ENCODE results near the gene AUTS2. TPM values are rescaled to one million over a fixed set of nuclear protein-coding genes. Genes with fewer than 3 reads are reported as not detected.

The AUTS2 gene
- total RNA-seq, 1 experiment from 2014 or later, result 256 TPM

GRCh38 chr7:70006261-70006920 lies 408.1 kb downstream of the AUTS2 start:
- Mint-ChIP-seq H3K4me1 (peaks cover 0 to 3% of the 10 kb centered on the region in 2 experiments; a peak in 2 of 4 replicates), H3K36me3 (ENCODE audit: insufficient read depth in 1 of 3, low read depth in 3 of 3) (no peaks in the 10 kb centered on the region), H3K9me3 (no peaks in the 10 kb centered on the region), H3K27me3 (ENCODE audit: low read depth) (no peaks in the 10 kb centered on the region), H3K4me3 (no peak overlapping the region), H3K27ac (no peak overlapping the region; a peak in 1 of 7 replicates)
- no peak overlapping the region for H2BK12ac ChIP-seq (ENCODE audit: insufficient read length, low read depth, low read length)
- no peak overlapping the region for H2BK20ac ChIP-seq (ENCODE audit: low read depth, low read length, poor library complexity, severe bottlenecking)
- no peaks in the 10 kb centered on the region for H4K20me1 ChIP-seq (ENCODE audit: control insufficient read depth, insufficient read depth, insufficient read length)
- no peaks in the 10 kb centered on the region for H3K23me2 ChIP-seq (ENCODE audit: insufficient read length, low read depth, low read length, poor library complexity, severe bottlenecking)
- H3K9ac ChIP-seq (ENCODE audit: extremely low read depth, insufficient read length, low read length), result no peak overlapping the region
- H3K4me2 ChIP-seq (ENCODE audit: insufficient read depth, insufficient read length, low read length), result no peak overlapping the region
- H3K18ac ChIP-seq (ENCODE audit: insufficient read length, low read depth, low read length), result no peak overlapping the region
- TF ChIP-seq CTCF (conservative IDR thresholded peaks at IDR 0.05), result no peak
- H2BK15ac ChIP-seq (ENCODE audit: low read depth, low read length), result no peak overlapping the region
- no peaks in the 10 kb centered on the region for H3K27me3 ChIP-seq (ENCODE audit: insufficient read depth, low read length)
- no peak overlapping the region for H4K5ac ChIP-seq (ENCODE audit: insufficient read length, low read depth, low read length)
- no peak overlapping the region for H2AK5ac ChIP-seq (ENCODE audit: insufficient read length, low read length)
- H3K14ac ChIP-seq (ENCODE audit: insufficient read depth, low read length), result no peak overlapping the region
- no peak overlapping the region for H3K27ac ChIP-seq (ENCODE audit: insufficient read length, low read depth, low read length)
- 0 out of 2 replicates have a peak, but pooled peaks cover 2% of the 10 kb centered on the region for H3K4me1 ChIP-seq (ENCODE audit: insufficient read depth, low read length)
- H3K79me2 ChIP-seq (ENCODE audit: insufficient read depth, low read length), result no peaks in the 10 kb centered on the region
- no peak overlapping the region for H4K91ac ChIP-seq (ENCODE audit: insufficient read length, low read depth, low read length)
- no peak overlapping the region for H2BK120ac ChIP-seq (ENCODE audit: low read depth, low read length, poor library complexity, severe bottlenecking)
- DNase-seq, result no peak
- no peak overlapping the region for H3K23ac ChIP-seq (ENCODE audit: insufficient read length, low read depth, low read length)
- no peak overlapping the region for H3K56ac ChIP-seq (ENCODE audit: insufficient read length, low read depth, low read length)
- H3K9me3 ChIP-seq (ENCODE audit: control insufficient read depth, low read depth, low read length), result no peaks in the 10 kb centered on the region
- no peak overlapping the region for H4K8ac ChIP-seq (replicated peaks; ENCODE audit: insufficient read length, low read depth, low read length)
- H3K79me1 ChIP-seq (ENCODE audit: insufficient read depth, low read depth, low read length, poor library complexity, severe bottlenecking), result no peaks in the 10 kb centered on the region
- H3T11ph ChIP-seq (ENCODE audit: low read length), result no peak overlapping the region
- H3K4ac ChIP-seq (ENCODE audit: low read depth, low read length), result no peak overlapping the region
- WGBS (ENCODE audit: extremely low coverage, insufficient read length, low lambda C conversion rate), result no CpG with 5 or more reads among the region's 9 CpGs
- no peak overlapping the region for H2BK5ac ChIP-seq (ENCODE audit: insufficient read length, low read length)
- no peak overlapping the region for H2AFZ ChIP-seq (ENCODE audit: low read length)

Measured in H9 (cell line).